HG03095 (cell line): ENCODE measurements around the gene RTBDN.
"Not testable (repeated sequence)": the region's sequence is repeated elsewhere in the genome, so short reads cannot be mapped to it uniquely, and the experiment has no call there.

ENCODE experiments used
- ATAC-seq: cut with Tn5 transposase; IDR thresholded peaks from one replicate; pipeline ENCODE4 v1.9.1; 2021; ENCODE audit warnings: moderate library complexity; ENCODE audit not compliant: unreplicated experiment

RTBDN gene

GRCh38 chr19:12825254-12826131, 8.9 kb downstream of the RTBDN start:
- no peak for ATAC-seq

- no peak for ATAC-seq
Measured at GRCh38 chr19:12821761-12822160, 12.6 kb downstream of the RTBDN start.

- not testable (repeated sequence) for ATAC-seq
Measured at GRCh38 chr19:12817810-12818209, 16.6 kb downstream of the RTBDN start.

- not testable (repeated sequence) for ATAC-seq
Measured at GRCh38 chr19:12817188-12817587, 17.2 kb downstream of the RTBDN start.

GRCh38 chr19:12815088-12815487, 19.3 kb downstream of the RTBDN start:
- ATAC-seq, result no peak

- peak; percentile 55 for ATAC-seq
Measured at GRCh38 chr19:12806242-12807081, 27.9 kb downstream of the RTBDN start, which contains the start of gene RNASEH2A. Gene RNASEH2A, plus strand, starts transcription at chr19:12806584. Its CDS starts 90 bp downstream, at chr19:12806674.

- ATAC-seq, result no peak
Measured at GRCh38 chr19:12804051-12804450, 30.3 kb downstream of the RTBDN start.

- no peak for ATAC-seq
Measured at GRCh38 chr19:12802267-12803106, 31.9 kb downstream of the RTBDN start.

GRCh38 chr19:12801466-12802266, 32.7 kb downstream of the RTBDN start, which contains the start of the genes PRDX2 and THSD8:
Gene PRDX2, minus strand, starts transcription at chr19:12801800. Its CDS starts 539 bp downstream, at chr19:12801261.
Gene THSD8, plus strand, starts transcription at chr19:12802069. Its CDS starts 3 bp downstream, at chr19:12802072.
- ATAC-seq, result no peak

GRCh38 chr19:12800923-12801465, 33.4 kb downstream of the RTBDN start:
- no peak for ATAC-seq

GRCh38 chr19:12800466-12800770, 34.0 kb downstream of the RTBDN start:
- ATAC-seq, result no peak

GRCh38 chr19:12799742-12800465, 34.5 kb downstream of the RTBDN start:
- no peak for ATAC-seq

GRCh38 chr19:12797607-12798006, 36.8 kb downstream of the RTBDN start:
- ATAC-seq, result not testable (repeated sequence)

GRCh38 chr19:12797141-12797587, 37.2 kb downstream of the RTBDN start:
- no peak for ATAC-seq

GRCh38 chr19:12796146-12797071, 38.0 kb downstream of the RTBDN start:
- no peak for ATAC-seq

- ATAC-seq, result no peak
Measured at GRCh38 chr19:12794971-12795381, 39.4 kb downstream of the RTBDN start.

- no peak for ATAC-seq
Measured at GRCh38 chr19:12794196-12794941, 40.0 kb downstream of the RTBDN start.
